Liver (tissue), 9 donors: ENCODE results near the gene PHTF2. TPM values are rescaled to one million over a fixed set of nuclear protein-coding genes. Genes with fewer than 3 reads are reported as not detected.
A peak's percentile ranks its signal among the peaks of the same experiment; 100 is the strongest.
"Not testable (repeated sequence)": the region's sequence is repeated elsewhere in the genome, so short reads cannot be mapped to it uniquely, and the experiment has no call there.

ENCODE experiments used
- DNase-seq: peaks from one replicate; pipeline ENCODE4 v3.0.0-alpha.2; 2017; ENCODE audit warnings: low spot score
- H3K27ac ChIP-seq, 2 donors: one replicate each; pipeline ENCODE4 v1.7.0; 2013; ENCODE audit warnings: inconsistent platforms in 2 of 2, low read length in 2 of 2, control low read depth in 1 of 2, low read depth in 1 of 2, mild to moderate bottlenecking in 1 of 2
- H3K27me3 ChIP-seq, 4 donors: one replicate each; pipeline versions ENCODE4 v1.6.1 to v1.7.0; 2013; ENCODE audit warnings: low read length in 3 of 4, inconsistent platforms in 1 of 4, mild to moderate bottlenecking in 1 of 4, moderate library complexity in 1 of 4; ENCODE audit not compliant: control insufficient read depth in 4 of 4, insufficient read depth in 4 of 4
- H3K36me3 ChIP-seq, 4 donors: one replicate each; pipeline versions ENCODE4 v1.6.1 to v1.7.0; 2013; ENCODE audit warnings: low read length in 3 of 4, mild to moderate bottlenecking in 3 of 4, low read depth in 1 of 4, moderate library complexity in 1 of 4; ENCODE audit not compliant: control insufficient read depth in 4 of 4, insufficient read depth in 3 of 4
- H3K4me1 ChIP-seq, 4 donors: one replicate each; pipeline versions ENCODE4 v1.6.1 to v1.7.0; 2013; ENCODE audit warnings: low read length in 3 of 4, mild to moderate bottlenecking in 3 of 4, moderate library complexity in 1 of 4; ENCODE audit not compliant: control insufficient read depth in 4 of 4, insufficient read depth in 4 of 4
- H3K4me3 ChIP-seq, 3 donors: one replicate each; pipeline versions ENCODE4 v1.6.1 to v1.7.0; 2013; ENCODE audit warnings: low read length in 3 of 3, control low read depth in 1 of 3, low read depth in 1 of 3, mild to moderate bottlenecking in 1 of 3
- H3K9ac ChIP-seq, 2 donors: one replicate each; pipeline ENCODE4 v1.7.0; 2013; ENCODE audit warnings: low read length in 2 of 2, mild to moderate bottlenecking in 2 of 2, moderate library complexity in 2 of 2, control low read depth in 1 of 2, low read depth in 1 of 2
- H3K9me3 ChIP-seq, 4 donors: one replicate each; pipeline versions ENCODE4 v1.6.1 to v1.7.0; 2013; ENCODE audit warnings: low read length in 3 of 4; ENCODE audit not compliant: control insufficient read depth in 4 of 4
- EGR1 ChIP-seq, 2 donors: IDR thresholded peaks; 2 replicates each; pipeline ENCODE4 v1.6.1; 2016 to 2018; ENCODE audit warnings: antibody characterized with exemption in 2 of 2, low read depth in 2 of 2
- FOXA2 ChIP-seq: IDR thresholded peaks from 2 replicates; pipeline ENCODE4 v1.6.1; 2016; ENCODE audit warnings: antibody characterized with exemption
- GABPA ChIP-seq, 2 donors: IDR thresholded peaks in 1 of 2; conservative IDR thresholded peaks in 1 of 2; 2 replicates each; pipeline ENCODE4 v1.6.1; 2016; ENCODE audit warnings: antibody characterized with exemption in 2 of 2, mild to moderate bottlenecking in 1 of 2, moderate library complexity in 1 of 2
- HNF4A ChIP-seq, 2 donors: conservative IDR thresholded peaks; 2 replicates each; pipeline ENCODE4 v1.6.1; 2016; ENCODE audit warnings: antibody characterized with exemption in 2 of 2, mild to moderate bottlenecking in 2 of 2
- HNF4G ChIP-seq: IDR thresholded peaks from 2 replicates; pipeline ENCODE4 v1.6.1; 2016; ENCODE audit warnings: antibody characterized with exemption
- JUND ChIP-seq, 2 donors: IDR thresholded peaks; 2 replicates each; pipeline ENCODE4 v1.6.1; 2016; ENCODE audit warnings: antibody characterized with exemption in 2 of 2
- NR2F2 ChIP-seq: IDR thresholded peaks from 2 replicates; pipeline ENCODE4 v1.6.1; 2016; ENCODE audit warnings: antibody characterized with exemption
- RAD21 ChIP-seq, 2 donors: IDR thresholded peaks; 2 replicates each; pipeline ENCODE4 v1.6.1; 2016; ENCODE audit warnings: antibody characterized with exemption in 2 of 2, mild to moderate bottlenecking in 2 of 2
- RXRA ChIP-seq, 2 donors: IDR thresholded peaks; 2 replicates each; pipeline ENCODE4 v1.6.1; 2017 to 2018; ENCODE audit warnings: antibody characterized with exemption in 2 of 2, mild to moderate bottlenecking in 1 of 2
- SP1 ChIP-seq: IDR thresholded peaks from 2 replicates; pipeline ENCODE4 v1.6.1; 2018; ENCODE audit warnings: antibody characterized with exemption, mild to moderate bottlenecking
- TAF1 ChIP-seq: conservative IDR thresholded peaks from 2 replicates; pipeline ENCODE4 v1.6.1; 2016; ENCODE audit warnings: antibody characterized with exemption, mild to moderate bottlenecking
- YY1 ChIP-seq: IDR thresholded peaks from 2 replicates; pipeline ENCODE4 v1.6.1; 2016; ENCODE audit warnings: antibody characterized with exemption, mild to moderate bottlenecking
- WGBS: extraction: QIAGEN DNeasy Blood & Tissue Kit; methylation state at CpG from one replicate; pipeline ENCODE4 v1.1.7; 2013; 5-methylcytosine and 5-hydroxymethylcytosine counted together
- polyA plus RNA-seq, 2 donors: library from polyadenylated mRNA; stranded (reverse) in 1 of 2; unstranded in 1 of 2; fragments of 200-250 nt in 1 of 2; fragments of >200 nt in 1 of 2; fragmentation: Nextera tagmentation in 1 of 2; extraction: Ambion mirVana in 1 of 2; gene quantifications; one replicate each; pipeline versions ENCODE4 v1.2.1 to v1.2.3, GENCODE V29; 2013 to 2015
- total RNA-seq, 2 donors: library from RNA; depleted of rRNA; stranded (reverse); fragments of >200 nt; gene quantifications; one replicate each; pipeline ENCODE4 v1.2.3, GENCODE V29; 2014
- TF ChIP-seq, protein P1 (sequence below): fragments of 150-350 bp; IDR thresholded peaks from 2 replicates; pipeline ENCODE4 v1.5.1; 2017; ENCODE audit warnings: improper control_type of control experiment, low read depth, low read length; ENCODE audit not compliant: missing input control
- TF ChIP-seq, protein P2 (sequence below): IDR thresholded peaks from 2 replicates; pipeline ENCODE4 v1.6.1; 2016; ENCODE audit warnings: antibody characterized with exemption
- TF ChIP-seq, protein P3 (sequence below): IDR thresholded peaks from 2 replicates; pipeline ENCODE4 v1.6.1; 2016; ENCODE audit warnings: antibody characterized with exemption, mild to moderate bottlenecking
- TF ChIP-seq, protein P4 (sequence below): IDR thresholded peaks from 2 replicates; pipeline ENCODE4 v1.6.1; 2016; ENCODE audit warnings: antibody characterized with exemption
- donor health status: healthy.
- donor health status: healthy.
- donor health status: healthy.
- donor health status: healthy.
- donor health status: healthy.

PHTF2 gene
- total and polyA plus RNA-seq, 4 donors: 2.2 to 7.3 (median 4.7) TPM

DNA sequence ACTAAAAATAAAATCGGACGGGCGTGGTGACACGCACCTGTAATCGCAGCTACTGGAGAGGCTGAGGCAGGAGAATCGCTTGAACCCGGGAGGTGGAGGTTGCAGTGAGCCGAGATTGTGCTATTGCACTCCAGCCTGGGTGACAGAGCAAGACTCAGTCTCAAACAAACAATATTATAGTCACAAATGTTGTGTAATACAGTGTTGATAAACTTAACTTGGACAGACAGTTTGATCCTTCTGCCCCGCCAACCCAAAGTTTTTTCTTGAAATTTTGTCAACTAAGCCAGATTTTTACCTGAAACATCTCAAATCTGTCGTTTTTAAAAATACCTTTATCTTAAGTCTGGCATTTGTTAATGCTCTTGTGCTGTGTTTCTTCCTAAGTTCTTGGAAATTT is 14.1 kb upstream of the PHTF2 start:
- not testable (repeated sequence) for DNase-seq, H3K36me3 ChIP-seq, H3K4me3 ChIP-seq, H3K9me3 ChIP-seq, H3K27me3 ChIP-seq
- WGBS: 64% methylated on average over 10 of the region's 10 CpGs
- H3K9ac ChIP-seq: peak overlapping the region in 1 of 2 donors; percentile 59
- H3K27ac ChIP-seq: peak overlapping the region; percentile 39 to 50
- H3K4me1 ChIP-seq: peaks cover 4 to 25% (median 10%) of the 10 kb centered on the region in 4 donors
- peak; percentile 36 to 66 for TF ChIP-seq HNF4A (conservative IDR thresholded peaks at IDR 0.05)
- TF ChIP-seq RXRA (IDR thresholded peaks at IDR 0.05): peak in 1 of 2 donors; percentile 9

DNA sequence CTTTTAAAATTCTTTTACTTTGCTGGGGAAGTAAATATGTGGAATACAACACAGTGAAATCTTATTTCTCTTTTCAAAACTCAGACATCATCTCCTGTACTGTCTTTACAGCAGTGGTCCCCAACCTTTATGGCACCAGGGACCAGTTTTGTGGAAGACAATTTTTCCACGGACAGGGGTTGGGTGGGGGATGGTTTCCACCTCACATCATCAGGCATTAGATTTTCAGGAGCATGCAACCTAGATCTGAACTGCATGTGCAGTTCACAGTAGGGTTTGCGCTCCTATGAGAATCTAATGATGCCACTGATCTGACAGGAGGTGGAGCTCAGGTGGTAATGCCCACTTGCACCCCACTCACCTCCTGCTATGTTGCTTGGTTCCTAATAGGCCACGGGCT is 12.6 kb upstream of the PHTF2 start:
- no peak overlapping the region for H3K4me3 ChIP-seq
- DNase-seq: no peak
- H3K27me3 ChIP-seq: no peaks in the 10 kb centered on the region
- no peaks in the 10 kb centered on the region for H3K36me3 ChIP-seq
- no peak overlapping the region for H3K9ac ChIP-seq
- no peak overlapping the region for H3K27ac ChIP-seq
- 95% methylated on average over 3 of the region's 3 CpGs for WGBS
- TF ChIP-seq JUND (IDR thresholded peaks at IDR 0.05) (no peak), HNF4A (conservative IDR thresholded peaks at IDR 0.05) (no peak), HNF4G (no peak), RXRA (IDR thresholded peaks at IDR 0.05) (no peak), RAD21 (IDR thresholded peaks at IDR 0.05) (no peak), GABPA (IDR thresholded peaks at IDR 0.05 in 1 of 2, conservative IDR thresholded peaks at IDR 0.05 in 1 of 2) (no peak), EGR1 (IDR thresholded peaks at IDR 0.05; ENCODE audit: low read depth in 2 of 2) (no peak), FOXA2 (no peak), SP1 (no peak), NR2F2 (no peak), TAF1 (no peak)
- TF ChIP-seq, protein P1, sequence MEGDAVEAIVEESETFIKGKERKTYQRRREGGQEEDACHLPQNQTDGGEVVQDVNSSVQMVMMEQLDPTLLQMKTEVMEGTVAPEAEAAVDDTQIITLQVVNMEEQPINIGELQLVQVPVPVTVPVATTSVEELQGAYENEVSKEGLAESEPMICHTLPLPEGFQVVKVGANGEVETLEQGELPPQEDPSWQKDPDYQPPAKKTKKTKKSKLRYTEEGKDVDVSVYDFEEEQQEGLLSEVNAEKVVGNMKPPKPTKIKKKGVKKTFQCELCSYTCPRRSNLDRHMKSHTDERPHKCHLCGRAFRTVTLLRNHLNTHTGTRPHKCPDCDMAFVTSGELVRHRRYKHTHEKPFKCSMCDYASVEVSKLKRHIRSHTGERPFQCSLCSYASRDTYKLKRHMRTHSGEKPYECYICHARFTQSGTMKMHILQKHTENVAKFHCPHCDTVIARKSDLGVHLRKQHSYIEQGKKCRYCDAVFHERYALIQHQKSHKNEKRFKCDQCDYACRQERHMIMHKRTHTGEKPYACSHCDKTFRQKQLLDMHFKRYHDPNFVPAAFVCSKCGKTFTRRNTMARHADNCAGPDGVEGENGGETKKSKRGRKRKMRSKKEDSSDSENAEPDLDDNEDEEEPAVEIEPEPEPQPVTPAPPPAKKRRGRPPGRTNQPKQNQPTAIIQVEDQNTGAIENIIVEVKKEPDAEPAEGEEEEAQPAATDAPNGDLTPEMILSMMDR: no peak
- TF ChIP-seq, protein P2, sequence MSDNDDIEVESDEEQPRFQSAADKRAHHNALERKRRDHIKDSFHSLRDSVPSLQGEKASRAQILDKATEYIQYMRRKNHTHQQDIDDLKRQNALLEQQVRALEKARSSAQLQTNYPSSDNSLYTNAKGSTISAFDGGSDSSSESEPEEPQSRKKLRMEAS: no peak
- TF ChIP-seq, protein P3, sequence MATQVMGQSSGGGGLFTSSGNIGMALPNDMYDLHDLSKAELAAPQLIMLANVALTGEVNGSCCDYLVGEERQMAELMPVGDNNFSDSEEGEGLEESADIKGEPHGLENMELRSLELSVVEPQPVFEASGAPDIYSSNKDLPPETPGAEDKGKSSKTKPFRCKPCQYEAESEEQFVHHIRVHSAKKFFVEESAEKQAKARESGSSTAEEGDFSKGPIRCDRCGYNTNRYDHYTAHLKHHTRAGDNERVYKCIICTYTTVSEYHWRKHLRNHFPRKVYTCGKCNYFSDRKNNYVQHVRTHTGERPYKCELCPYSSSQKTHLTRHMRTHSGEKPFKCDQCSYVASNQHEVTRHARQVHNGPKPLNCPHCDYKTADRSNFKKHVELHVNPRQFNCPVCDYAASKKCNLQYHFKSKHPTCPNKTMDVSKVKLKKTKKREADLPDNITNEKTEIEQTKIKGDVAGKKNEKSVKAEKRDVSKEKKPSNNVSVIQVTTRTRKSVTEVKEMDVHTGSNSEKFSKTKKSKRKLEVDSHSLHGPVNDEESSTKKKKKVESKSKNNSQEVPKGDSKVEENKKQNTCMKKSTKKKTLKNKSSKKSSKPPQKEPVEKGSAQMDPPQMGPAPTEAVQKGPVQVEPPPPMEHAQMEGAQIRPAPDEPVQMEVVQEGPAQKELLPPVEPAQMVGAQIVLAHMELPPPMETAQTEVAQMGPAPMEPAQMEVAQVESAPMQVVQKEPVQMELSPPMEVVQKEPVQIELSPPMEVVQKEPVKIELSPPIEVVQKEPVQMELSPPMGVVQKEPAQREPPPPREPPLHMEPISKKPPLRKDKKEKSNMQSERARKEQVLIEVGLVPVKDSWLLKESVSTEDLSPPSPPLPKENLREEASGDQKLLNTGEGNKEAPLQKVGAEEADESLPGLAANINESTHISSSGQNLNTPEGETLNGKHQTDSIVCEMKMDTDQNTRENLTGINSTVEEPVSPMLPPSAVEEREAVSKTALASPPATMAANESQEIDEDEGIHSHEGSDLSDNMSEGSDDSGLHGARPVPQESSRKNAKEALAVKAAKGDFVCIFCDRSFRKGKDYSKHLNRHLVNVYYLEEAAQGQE: no peak
- peaks cover 0 to 4% (median 0%) of the 10 kb centered on the region in 4 donors for H3K9me3 ChIP-seq
- H3K4me1 ChIP-seq: peaks cover 4 to 25% (median 10%) of the 10 kb centered on the region in 4 donors

DNA sequence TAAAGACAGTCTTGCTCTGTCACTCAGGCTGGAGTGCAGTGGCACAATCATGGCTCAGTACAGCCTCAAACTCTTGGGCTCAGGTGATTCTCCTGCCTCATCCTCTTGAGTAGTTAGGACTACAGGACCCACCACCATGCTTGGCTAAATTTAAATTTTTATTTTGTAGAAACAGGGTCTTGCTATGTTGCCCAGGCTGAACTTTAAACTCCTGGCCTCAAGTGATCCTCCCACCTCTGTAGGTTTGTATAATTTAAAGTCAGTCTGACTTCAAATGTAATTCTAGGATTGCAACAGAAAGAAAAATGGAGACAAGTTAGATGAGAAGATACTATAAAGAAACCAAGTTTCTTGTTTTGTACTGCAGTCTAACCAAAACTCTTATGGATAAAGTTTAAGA is 11.8 kb upstream of the PHTF2 start:
- no peak overlapping the region for H3K4me3 ChIP-seq
- H3K9me3 ChIP-seq: peaks cover 0 to 4% (median 0%) of the 10 kb centered on the region in 4 donors
- H3K27me3 ChIP-seq: no peaks in the 10 kb centered on the region
- DNase-seq: no peak
- H3K27ac ChIP-seq: no peak overlapping the region
- TF ChIP-seq, protein P4, sequence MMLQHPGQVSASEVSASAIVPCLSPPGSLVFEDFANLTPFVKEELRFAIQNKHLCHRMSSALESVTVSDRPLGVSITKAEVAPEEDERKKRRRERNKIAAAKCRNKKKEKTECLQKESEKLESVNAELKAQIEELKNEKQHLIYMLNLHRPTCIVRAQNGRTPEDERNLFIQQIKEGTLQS: no peak
- TF ChIP-seq RAD21 (IDR thresholded peaks at IDR 0.05) (no peak), HNF4G (no peak), JUND (IDR thresholded peaks at IDR 0.05) (no peak), NR2F2 (no peak), YY1 (no peak), EGR1 (IDR thresholded peaks at IDR 0.05; ENCODE audit: low read depth in 2 of 2) (no peak), SP1 (no peak)
- TF ChIP-seq, protein P3: no peak
- TF ChIP-seq, protein P2: no peak
- H3K9ac ChIP-seq: no peak overlapping the region
- H3K36me3 ChIP-seq: no peaks in the 10 kb centered on the region
- peaks cover 4 to 28% (median 10%) of the 10 kb centered on the region in 4 donors for H3K4me1 ChIP-seq
